Measurements from ENCODE around the gene CTBP1.

The CTBP1 gene

DNA sequence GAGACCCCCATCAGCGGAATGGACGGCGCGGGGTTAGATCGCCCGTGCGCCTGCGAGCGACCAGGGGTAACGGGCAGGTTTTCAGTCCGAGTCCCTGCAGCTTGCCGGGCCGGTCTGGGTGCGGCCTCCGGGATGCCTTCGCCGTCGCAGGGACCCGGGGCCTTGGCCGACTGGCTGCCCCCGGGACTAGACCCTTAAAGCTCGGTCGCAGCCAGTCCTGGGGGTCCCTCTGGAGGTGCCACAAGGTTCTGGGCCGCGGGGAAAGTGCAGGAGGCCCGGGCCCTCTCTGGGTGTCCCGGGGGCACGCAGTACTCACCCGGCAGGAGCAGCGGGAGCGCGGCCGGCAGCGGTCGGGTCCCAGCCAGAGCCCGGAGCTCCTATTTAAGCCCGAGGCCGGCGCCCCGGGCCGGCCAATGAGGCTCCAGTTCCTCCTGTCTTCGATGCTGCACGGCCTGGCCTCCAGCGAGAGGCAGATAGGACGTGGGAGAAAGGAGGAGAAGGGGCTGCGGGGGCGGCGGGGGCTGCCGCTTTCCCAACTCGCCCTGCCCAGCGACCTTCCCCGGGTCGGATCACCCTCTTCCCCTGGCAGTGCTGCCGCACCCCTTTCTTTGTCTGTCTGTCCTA lies 76.6 kb downstream of the CTBP1 start, which contains the start of gene SPON2:
Gene SPON2, minus strand, starts transcription at position 356 of the 624 bp plus-strand sequence.
- no peak for DNase-seq

DNA sequence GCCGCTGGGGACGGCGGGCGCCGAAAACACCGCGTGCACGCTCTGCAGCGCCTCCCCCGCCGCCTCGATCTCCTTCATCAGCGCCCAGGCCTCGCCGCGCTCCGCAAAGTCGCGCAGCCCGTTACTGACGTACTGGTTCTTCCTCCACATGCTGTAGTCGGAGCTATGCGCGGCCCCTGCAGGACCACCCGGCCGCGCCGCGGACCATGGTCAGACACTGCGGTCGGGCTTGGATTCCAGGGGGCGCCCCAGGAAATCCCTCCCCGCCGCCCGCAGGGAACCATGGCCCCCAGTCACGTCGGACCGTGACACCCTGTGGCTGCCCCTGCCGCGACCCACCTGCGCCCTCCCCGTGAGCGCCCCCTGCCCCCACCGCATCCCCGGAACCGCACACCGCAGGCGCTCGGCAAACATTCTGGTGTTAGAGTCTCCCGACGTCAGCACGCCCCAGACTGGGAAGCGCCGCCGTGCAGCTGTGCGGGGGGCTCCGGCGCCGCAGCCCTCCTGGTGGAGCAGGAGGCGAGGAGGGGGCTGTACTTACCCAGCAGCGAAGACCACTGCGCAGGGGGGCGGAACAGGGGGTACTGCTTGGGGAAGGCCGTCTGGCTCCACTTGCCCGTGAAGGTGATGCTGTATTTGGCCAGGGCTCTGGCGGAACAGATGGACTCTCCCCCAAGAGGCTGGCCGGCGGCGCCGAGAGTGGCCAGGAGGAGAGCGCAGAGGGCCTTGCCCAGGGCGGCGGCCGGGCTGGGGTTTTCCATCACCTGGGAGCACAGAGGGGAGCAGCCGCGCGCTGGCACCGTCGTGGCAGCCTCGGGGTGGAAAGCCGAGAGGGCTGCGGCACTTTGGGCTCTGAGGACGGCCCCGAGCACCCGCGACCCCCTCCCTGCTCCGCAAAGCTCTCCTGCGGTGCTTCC lies 77.4 kb downstream of the CTBP1 start:
- peak; percentile 50 for DNase-seq

DNA sequence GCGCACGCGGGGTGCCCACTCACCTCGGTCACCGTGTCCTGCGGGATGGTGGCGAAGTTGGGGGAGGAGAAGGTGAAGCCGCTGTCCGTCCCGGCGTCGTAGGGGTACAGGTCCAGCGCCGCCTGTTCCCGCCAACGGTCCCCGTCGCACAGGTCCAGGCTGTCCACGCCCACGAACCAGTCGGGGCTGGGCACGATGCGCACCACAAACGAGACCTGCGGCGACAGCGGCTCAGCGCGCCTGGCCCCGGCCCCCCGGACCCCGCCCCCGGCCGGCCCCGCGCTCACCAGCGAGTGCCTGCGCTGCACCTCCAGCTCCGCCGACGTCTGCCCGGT lies 78.0 kb downstream of the CTBP1 start:
- DNase-seq: no peak

DNA sequence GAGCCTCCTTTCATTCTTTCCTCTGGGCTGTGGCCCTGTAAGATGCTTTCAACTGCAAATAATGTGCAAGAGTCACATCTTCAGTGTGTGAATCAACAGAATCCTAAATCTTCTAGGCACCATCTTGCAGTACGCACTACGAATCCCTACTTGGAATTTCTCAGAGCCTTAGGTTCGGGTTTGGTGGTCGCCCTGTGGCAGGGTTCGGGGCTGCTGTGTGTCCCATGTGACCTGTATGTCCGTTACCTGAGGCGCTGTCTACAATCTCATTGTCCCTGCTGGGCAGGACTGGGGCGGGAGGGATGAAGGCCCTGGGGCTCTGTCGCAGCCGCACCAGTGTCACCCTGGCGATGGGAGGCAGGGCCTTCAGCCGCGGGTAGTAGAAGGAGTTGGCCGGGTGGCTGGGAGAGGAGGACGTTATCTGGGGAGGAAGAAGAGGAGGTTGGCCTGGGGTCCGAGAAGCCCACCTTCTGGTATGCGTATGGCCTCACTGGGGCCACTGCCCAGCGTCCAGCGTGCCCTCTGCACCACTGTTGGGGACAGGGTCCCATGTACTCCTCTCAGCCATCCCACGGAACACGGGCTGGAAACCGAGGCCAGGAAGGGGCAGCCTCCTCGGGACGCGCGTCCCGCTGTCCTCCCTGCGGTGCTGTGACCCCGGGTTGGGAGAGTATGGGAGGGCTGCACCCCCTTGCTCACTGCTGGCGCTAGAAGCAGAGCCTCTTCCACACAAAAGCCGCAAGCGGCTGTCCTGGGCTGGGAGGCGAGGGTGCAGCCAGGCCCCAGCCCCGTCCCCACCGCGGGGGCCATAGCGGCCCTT lies 78.6 kb downstream of the CTBP1 start:
- DNase-seq: no peak

DNA sequence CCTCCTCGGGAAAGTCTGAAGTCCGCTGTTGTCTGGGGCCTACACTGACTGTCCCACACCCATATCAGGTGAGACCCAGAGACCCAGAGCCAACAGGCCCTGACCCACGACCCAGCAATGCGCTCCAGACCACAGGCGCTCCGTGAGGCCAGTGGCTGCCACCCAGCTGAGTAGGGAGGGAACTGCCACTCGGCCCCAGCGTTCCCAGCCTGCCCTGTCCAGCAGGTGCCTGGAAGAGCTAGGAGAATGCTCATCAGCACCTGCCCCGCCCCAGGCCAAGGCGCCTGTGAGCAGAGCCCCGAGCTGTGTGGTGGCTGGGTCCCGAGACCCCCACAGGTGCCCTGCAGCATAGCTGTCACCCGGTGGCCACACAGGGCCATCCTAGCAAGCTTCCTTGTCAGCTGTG lies 79.2 kb downstream of the CTBP1 start:
- no peak for DNase-seq

DNA sequence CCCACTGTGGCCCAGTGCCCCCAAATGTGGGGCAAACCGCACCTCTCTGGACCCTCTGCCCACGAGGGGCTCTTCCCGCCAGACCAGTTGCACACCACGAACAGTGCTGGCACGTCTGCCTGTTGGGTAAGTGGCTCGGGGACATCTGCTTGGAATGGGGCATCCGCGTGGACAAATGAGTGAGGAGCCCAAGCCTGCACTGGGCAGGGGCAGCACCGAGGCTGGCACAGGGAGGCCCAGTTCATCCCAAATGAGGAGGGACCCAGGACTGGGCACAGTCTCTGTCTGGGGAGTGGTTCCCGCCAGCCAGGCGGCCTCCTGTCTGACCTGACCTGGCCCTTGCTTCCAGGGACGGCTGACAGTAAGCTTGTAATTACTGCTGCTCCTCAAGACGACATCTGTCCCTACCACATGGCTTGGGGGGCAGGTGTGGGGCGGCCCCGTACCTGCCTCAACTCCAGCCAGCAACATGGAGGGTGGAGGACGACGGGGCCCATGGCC lies 79.7 kb downstream of the CTBP1 start:
- DNase-seq: no peak

DNA sequence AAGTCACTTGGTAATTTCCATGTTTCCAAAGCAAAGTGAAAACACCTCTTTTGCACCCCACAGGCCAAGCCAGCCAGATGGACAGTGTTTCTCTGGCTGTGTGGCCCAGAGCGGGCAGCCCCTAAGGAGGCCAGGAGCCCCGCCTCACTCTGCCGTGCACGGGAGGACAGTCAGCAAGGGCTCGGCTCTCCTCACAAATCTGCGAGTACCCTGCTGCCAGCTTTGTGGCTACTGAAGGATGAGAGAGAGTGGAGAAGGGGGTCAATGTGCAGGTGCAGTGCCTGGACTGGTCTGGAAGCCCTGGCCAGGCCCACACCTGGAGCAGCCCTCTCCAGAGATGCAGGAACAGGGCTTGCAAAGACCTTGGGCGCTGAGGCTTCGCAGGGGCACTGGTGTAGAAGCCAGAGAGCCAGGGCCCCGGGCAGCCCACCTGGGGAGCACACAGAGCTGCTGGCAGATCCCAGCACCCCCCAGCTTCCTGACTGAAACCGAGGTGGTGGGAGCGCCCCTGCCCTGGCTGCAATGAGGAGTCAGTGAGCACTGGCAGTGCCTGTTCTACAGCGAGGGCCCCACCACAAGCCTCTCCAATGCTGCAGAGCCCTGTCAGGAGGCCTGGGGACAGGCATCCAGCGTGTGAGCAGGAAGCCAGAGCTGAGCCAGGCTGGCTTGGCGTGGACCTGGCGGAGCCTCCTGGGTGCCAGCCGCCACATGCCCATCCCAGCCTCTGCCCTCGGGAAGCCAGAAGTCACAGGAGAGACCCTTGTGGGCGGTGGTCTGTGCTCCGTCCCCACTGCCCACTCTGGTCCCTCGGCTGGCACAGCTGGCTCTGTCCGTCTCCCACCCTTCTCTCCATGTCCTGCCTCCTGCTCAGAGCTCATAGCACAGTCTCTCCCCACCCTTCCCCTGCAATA lies 80.5 kb downstream of the CTBP1 start:
- no peak for DNase-seq

DNA sequence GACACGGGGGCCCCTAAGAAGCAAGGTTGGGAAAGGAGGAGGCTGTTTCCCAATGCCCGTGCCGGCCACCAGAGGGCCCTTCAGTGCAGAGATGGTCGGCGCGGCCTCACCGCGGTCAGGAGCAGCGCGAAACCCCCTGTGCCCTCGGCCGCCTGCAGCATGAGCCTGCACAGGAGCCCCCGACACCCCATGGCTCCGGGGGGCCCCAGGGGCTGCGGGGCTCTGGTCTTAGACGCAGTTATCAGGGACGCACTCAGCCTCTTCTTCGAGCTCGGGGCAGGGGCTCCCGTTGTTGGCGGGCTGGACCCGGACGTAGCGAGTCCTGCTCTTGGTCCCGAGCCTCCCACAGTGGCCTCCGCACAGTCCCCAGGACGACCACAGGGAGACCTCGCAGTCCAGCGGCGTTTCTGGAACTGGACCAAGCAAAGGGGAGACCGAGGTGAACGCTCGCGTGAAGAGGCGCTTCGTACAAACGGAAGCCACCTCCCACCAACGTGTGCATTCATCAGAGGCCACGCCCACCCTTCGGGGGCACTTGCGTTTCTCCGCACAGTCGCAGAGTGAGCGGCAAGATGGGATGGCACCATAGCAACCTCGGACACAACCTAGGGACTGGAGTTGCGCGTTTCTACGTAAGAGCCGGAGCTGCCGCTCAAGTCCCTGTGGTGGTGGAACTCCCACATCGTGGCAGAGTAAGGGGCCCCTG lies 81.5 kb downstream of the CTBP1 start:
- peak; percentile 78 for DNase-seq

DNA sequence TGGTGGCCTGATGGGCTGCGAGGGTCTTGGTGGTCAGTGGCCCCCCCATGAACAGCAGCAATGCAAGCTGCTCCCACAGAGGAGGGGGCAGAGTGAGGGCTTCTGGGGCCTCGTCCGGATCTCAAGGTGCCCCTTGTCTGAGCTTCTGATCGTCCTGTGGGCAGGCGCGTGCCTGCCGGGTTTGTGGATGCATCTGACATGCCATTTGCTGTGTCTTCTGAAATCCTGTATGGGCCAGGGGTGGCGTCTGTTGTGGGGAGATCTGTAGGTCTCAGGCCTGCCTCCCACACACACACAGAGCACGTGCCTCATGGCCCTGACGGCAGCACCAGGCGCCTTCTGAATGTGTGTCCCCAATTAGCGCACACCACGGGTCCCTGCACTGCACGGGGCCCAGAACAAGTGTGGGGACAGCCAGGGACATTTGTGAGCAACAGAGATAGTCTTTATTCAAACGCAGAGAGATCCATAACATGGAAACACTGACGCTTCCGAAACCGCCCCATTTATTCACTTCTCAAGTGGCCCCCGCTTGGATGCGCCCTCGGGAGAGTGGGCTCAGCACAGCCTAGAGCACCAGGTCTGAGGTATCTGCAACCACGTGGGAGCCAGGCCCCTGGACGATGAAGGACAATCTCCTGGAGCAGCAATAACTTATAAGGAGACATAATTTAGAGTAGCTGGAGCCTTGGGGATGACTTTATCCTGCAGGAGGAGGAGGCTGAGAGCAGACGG lies 82.3 kb downstream of the CTBP1 start:
- DNase-seq: no peak

DNA sequence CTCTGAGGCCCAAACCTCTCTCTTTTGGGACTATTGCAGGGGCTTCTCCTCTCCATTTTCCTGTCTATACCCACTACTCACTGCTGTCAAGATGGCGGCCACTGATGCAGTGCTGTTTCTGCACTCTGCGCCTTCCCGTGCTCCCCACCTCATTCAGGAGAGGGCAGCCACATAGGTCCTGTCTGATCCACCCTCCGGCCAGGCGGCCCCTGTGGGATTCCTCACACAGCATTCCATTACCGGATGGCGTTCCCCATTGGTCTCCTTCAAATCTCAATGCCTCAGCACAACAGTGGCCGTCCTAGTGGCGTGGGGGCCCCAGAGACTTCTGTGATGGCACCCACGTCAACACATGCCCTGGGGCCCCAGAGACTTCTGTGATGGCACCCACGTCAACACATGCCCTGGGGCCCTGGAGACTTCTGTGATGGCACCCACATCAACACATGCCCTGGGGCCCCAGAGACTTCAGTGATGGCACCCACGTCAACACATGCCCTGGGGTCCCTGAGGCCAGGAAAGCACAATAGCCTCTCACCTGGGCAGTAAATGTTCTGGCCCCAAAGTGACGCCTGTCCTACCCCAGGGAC lies 83.9 kb downstream of the CTBP1 start:
- DNase-seq: no peak

DNA sequence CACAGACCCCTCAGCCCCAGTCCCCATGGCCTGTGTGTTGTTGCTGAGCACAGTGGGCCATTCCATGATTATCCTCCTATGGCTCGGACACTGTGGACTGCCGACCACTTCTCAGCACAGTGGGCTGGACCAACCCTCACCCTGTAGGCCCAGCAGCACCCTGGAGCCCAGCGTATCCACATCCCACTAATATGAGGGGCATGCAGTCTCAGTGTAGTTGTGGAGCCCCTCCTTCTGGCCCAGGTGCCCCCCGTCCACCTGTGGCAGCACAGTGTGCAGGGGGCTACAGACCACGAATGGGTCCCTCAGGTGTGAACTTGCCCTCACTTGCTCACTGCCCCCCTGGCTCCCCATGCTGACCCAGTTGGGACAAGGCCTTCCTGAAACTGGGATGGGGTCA lies 84.5 kb downstream of the CTBP1 start:
- DNase-seq: no peak

DNA sequence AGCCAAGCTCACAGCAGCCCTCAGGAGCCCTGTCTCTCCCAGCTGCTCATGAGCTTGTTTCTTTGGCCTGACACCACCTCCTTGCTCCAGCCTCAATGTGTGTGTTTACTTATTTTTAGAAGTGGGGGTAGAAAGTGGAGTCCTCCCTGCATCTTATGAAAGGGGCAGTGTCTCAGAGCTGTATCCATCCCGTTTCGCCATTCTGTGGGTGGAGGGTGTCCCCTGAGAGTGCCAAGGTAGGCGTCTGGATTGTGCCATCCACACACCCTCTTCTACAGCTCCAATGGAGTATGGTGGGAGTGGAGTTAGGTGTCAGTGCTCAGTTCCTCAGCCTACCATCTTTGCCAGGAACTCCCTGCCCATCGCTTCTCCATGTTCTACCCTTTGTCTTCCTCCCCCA lies 84.9 kb downstream of the CTBP1 start:
- no peak for DNase-seq
